Activated CD8-positive, alpha-beta T cell treated with anti-CD3 and anti-CD28 coated beads for 36 hours (primary cell): ENCODE results near the gene POU2F1. TPM values are rescaled to one million over a fixed set of nuclear protein-coding genes. Genes with fewer than 3 reads are reported as not detected.
A peak's percentile ranks its signal among the peaks of the same experiment; 100 is the strongest.

Experiments
- ATAC-seq: fragments of 200-7000 bp; cut with Tn5 transposase; one replicate; pipeline ENCODE4 v1.10.0; 2021; ENCODE audit warnings: mild to moderate bottlenecking, moderate library complexity
- CTCF ChIA-PET: fragments of 350-600 bp; sonication (Branson Sonifier 250); formaldehyde crosslinking; loops from one replicate; lab custom pipeline; 2021; ENCODE audit warnings: antibody characterized with exemption; lab: Charles Lee
- POLR2A ChIA-PET: fragments of 350-600 bp; sonication (Branson Sonifier 250); formaldehyde crosslinking; loops from one replicate; lab custom pipeline; 2021; ENCODE audit warnings: antibody characterized with exemption; lab: Charles Lee
- DNase-seq: peaks from one replicate; pipeline ENCODE4 v3.0.0-alpha.2; 2020
- H3K27ac Mint-ChIP-seq: one replicate; pipeline ENCODE4 v1.8.0; 2021; ENCODE audit warnings: mild to moderate bottlenecking, mixed read lengths
- H3K27me3 Mint-ChIP-seq: one replicate; pipeline ENCODE4 v1.8.0; 2021; ENCODE audit warnings: mixed read lengths
- H3K36me3 Mint-ChIP-seq: one replicate; pipeline ENCODE4 v1.8.0; 2021; ENCODE audit warnings: low read depth, mixed read lengths
- H3K4me1 Mint-ChIP-seq: one replicate; pipeline ENCODE4 v1.8.0; 2021; ENCODE audit warnings: low read depth, mixed read lengths
- H3K4me3 Mint-ChIP-seq: one replicate; pipeline ENCODE4 v1.8.0; 2021; ENCODE audit warnings: mild to moderate bottlenecking, moderate library complexity, mixed read lengths
- H3K9me3 Mint-ChIP-seq: one replicate; pipeline ENCODE4 v1.8.0; 2021; ENCODE audit warnings: mixed read lengths
- intact Hi-C: fragments of 100-400 bp; cut with micrococcal nuclease; formaldehyde crosslinking; loops from one replicate; pipeline ENCODE4 v1.10.0; 2022
- total RNA-seq, 2 experiments: library from RNA; stranded (reverse); gene quantifications; one replicate each; pipeline ENCODE4 v1.2.3, GENCODE V29; 2021
- TF ChIP-seq, protein P1 (sequence below): fragments of 200-600 bp; IDR thresholded peaks from one replicate; pipeline ENCODE4 v1.8.0; 2022; ENCODE audit warnings: antibody characterized with exemption, mild to moderate bottlenecking

The POU2F1 gene
- total RNA-seq, 2 experiments from 2014 or later, result 23.6 to 24.2 TPM

DNA sequence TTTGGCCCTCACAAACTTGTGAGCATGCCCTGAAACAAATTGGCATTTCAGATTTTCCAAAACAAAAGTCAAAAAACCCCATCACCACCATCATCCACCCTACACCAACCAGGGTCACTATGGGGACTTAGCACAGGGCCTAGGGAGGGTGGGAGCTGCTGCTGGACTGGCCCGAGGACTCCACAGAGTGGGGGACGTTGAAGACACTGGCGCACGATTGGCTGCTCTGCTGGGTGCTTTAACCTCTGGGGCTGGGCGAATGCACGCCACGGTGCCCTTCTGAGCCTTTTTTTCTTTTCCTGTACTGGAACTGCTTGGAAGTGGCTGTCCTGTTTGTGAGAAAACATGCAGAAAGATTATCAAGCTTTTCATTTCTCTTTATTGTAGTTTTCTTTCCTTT lies 204.8 kb downstream of the POU2F1 start:
- ChIA-PET POLR2A (interaction anchor here (0.7 to 1.4 kb wide), 3 partner anchors 11 to 173 kb away, joined by 3 to 4 read pairs (median 3); no protein-coding TSS in a partner anchor), CTCF (interaction anchor here (0.6 to 2.9 kb wide), 5 partner anchors 11 to 128 kb away, joined by 3 to 8 read pairs (median 5); partner anchors contain the start of gene CREG1)
- TF ChIP-seq, protein P1, sequence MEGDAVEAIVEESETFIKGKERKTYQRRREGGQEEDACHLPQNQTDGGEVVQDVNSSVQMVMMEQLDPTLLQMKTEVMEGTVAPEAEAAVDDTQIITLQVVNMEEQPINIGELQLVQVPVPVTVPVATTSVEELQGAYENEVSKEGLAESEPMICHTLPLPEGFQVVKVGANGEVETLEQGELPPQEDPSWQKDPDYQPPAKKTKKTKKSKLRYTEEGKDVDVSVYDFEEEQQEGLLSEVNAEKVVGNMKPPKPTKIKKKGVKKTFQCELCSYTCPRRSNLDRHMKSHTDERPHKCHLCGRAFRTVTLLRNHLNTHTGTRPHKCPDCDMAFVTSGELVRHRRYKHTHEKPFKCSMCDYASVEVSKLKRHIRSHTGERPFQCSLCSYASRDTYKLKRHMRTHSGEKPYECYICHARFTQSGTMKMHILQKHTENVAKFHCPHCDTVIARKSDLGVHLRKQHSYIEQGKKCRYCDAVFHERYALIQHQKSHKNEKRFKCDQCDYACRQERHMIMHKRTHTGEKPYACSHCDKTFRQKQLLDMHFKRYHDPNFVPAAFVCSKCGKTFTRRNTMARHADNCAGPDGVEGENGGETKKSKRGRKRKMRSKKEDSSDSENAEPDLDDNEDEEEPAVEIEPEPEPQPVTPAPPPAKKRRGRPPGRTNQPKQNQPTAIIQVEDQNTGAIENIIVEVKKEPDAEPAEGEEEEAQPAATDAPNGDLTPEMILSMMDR, result no peak
- intact Hi-C loops, result no loop called here
- Mint-ChIP-seq H3K4me1 (peaks cover 24% of the 10 kb centered on the region), H3K9me3 (no peaks in the 10 kb centered on the region), H3K36me3 (no peaks in the 10 kb centered on the region), H3K4me3 (no peak overlapping the region), H3K27ac (no peak overlapping the region), H3K27me3 (no peaks in the 10 kb centered on the region)
- ATAC-seq (no peak), DNase-seq (no peak)

DNA sequence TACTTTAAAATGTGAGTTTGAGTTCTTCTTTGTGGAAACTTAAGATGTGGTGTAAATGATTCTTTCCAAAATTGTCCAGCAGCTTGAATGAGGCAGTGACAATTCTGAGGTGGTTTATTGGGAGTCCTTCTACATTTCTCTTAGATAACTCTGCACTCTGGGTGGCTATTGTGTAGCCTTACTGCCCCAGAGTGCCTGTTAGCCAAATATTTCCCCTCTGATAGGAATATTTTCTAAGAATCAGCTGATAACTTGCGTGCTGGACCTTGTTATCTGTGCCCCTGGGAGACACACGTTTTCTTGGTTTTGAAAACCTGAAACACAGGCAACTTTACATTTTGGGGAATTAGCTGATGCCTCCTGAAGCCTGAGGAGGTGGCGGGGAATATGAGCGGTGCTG lies 206.0 kb downstream of the POU2F1 start:
- Mint-ChIP-seq H3K36me3 (peaks cover 6% of the 10 kb centered on the region), H3K27ac (peak overlapping the region; percentile 30), H3K9me3 (no peaks in the 10 kb centered on the region), H3K4me1 (peaks cover 31% of the 10 kb centered on the region), H3K27me3 (no peaks in the 10 kb centered on the region), H3K4me3 (no peak overlapping the region)
- ChIA-PET POLR2A (interaction anchor here (1.1 to 1.5 kb wide), 2 partner anchors 15 to 107 kb away, joined by 3 to 5 read pairs; no protein-coding TSS in a partner anchor), CTCF (interaction anchor here (1.6 to 3.1 kb wide), 3 partner anchors 8 to 114 kb away, joined by 5 to 14 read pairs (median 8); no protein-coding TSS in a partner anchor)
- no peak for ATAC-seq
- TF ChIP-seq, protein P1, result no peak
- DNase-seq, result no peak
- intact Hi-C loops, result no loop called here

DNA sequence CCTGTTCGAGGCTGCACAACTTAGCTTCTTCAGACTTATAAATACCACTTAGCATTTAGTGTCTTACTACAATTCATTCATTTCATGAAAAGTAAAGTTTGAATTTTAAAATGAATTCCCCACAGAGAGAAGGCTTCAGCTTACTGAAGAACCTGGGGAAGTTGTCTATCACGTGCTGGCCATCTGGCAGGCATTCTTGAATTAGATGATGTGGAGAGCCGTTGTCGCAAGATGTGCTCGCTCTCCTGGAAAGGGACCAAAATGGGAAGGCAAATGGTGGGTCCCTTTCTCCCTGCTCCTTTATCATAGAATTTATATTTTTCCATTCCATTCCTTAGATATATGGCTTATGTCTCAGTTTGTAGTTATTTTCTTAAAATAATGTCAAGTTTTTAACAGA lies 207.2 kb downstream of the POU2F1 start:
- no peak for ATAC-seq

DNA sequence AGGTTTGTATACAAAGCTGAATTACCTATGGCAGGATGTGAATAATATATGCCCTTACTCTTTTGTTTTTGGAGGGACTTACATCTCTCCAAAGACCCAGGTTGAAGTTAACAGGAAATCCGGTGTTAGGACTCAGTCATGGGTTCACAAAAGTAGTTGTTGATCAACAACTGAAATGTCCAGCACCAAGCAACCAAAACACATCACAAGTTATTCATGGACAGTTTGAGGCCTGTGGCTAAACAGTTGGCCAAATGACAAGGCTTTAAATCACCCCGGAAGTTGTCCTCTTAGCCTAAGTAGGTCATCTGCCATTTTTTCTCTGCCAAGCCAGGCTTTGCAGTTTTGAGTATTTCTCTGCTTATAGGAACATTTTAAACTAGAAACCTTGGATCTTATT lies 207.7 kb downstream of the POU2F1 start:
- CTCF ChIA-PET, result interaction anchor here (1.1 to 3.1 kb wide), 5 partner anchors 10 to 112 kb away, joined by 3 to 14 read pairs (median 5); no protein-coding TSS in a partner anchor
- H3K27me3 Mint-ChIP-seq, result no peaks in the 10 kb centered on the region
- peak overlapping the region; percentile 77 for H3K27ac Mint-ChIP-seq
- POLR2A ChIA-PET, result interaction anchor here (1.0 kb wide), 1 partner anchor 77 kb away, joined by 3 read pairs; no protein-coding TSS in a partner anchor
- intact Hi-C loops, result no loop called here
- no peaks in the 10 kb centered on the region for H3K9me3 Mint-ChIP-seq
- ATAC-seq (peak; percentile 28), DNase-seq (no peak)
- H3K4me1 Mint-ChIP-seq, result peaks cover 33% of the 10 kb centered on the region
- H3K36me3 Mint-ChIP-seq, result peaks cover 19% of the 10 kb centered on the region
- TF ChIP-seq, protein P1, result no peak
- H3K4me3 Mint-ChIP-seq, result no peak overlapping the region

More for the DNA sequence above, 207.2 kb downstream of the POU2F1 start:
- TF ChIP-seq, protein P1, result no peak
- H3K27me3 Mint-ChIP-seq, result no peaks in the 10 kb centered on the region
- peaks cover 33% of the 10 kb centered on the region for H3K4me1 Mint-ChIP-seq
- no peak overlapping the region for H3K4me3 Mint-ChIP-seq
- no peak for DNase-seq
- intact Hi-C loops, result no loop called here
- ChIA-PET CTCF (interaction anchor here (0.6 to 3.1 kb wide), 6 partner anchors 9 to 113 kb away, joined by 3 to 14 read pairs (median 4); no protein-coding TSS in a partner anchor), POLR2A (interaction anchor here (1.5 kb wide), 1 partner anchor 105 kb away, joined by 5 read pairs; no protein-coding TSS in a partner anchor)
- H3K27ac Mint-ChIP-seq, result peak overlapping the region; percentile 77
- no peaks in the 10 kb centered on the region for H3K9me3 Mint-ChIP-seq
- peaks cover 14% of the 10 kb centered on the region for H3K36me3 Mint-ChIP-seq

DNA sequence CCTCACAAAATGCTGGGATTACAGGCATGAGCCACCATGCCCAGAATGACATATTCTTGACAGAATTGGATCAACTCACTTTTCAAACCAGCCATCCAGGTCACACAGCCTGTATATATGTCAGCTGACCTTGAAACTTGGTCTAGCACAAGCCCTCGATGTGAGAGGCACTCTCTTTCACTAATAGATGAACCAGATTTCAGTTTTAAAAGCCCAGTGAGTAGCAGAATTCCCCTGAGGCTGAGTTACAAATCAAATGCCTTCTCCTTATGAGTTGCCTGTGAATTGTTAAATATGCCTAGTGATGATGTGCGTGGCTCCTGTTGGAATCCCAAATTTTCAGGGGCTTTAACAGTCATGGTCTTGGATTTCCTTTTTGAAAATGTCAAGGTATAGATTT lies 208.9 kb downstream of the POU2F1 start:
- ATAC-seq, result no peak
- H3K36me3 Mint-ChIP-seq, result peaks cover 31% of the 10 kb centered on the region
- H3K27ac Mint-ChIP-seq, result peak overlapping the region; percentile 10
- peaks cover 37% of the 10 kb centered on the region for H3K4me1 Mint-ChIP-seq
- H3K9me3 Mint-ChIP-seq, result no peaks in the 10 kb centered on the region
- TF ChIP-seq, protein P1, result no peak
- no peak for DNase-seq
- intact Hi-C loops, result no loop called here
- ChIA-PET POLR2A (interaction anchor here (0.9 kb wide), 1 partner anchor 63 kb away, joined by 3 read pairs; no protein-coding TSS in a partner anchor), CTCF (interaction anchor here (1.9 to 3.1 kb wide), 3 partner anchors 12 to 111 kb away, joined by 7 to 14 read pairs (median 13); no protein-coding TSS in a partner anchor)
- H3K27me3 Mint-ChIP-seq, result no peaks in the 10 kb centered on the region
- no peak overlapping the region for H3K4me3 Mint-ChIP-seq
